IPS DF 6.9 (cell line): ENCODE measurements around the gene IREB2.
A peak's percentile ranks its signal among the peaks of the same experiment; 100 is the strongest.
"Not testable (repeated sequence)": the region's sequence is repeated elsewhere in the genome, so short reads cannot be mapped to it uniquely, and the experiment has no call there.

Experiments used
- DNase-seq: peaks from one replicate; pipeline ENCODE4 v3.0.0-alpha.2; 2013; ENCODE audit warnings: low read depth, low spot score
- H3K27ac ChIP-seq: one replicate; pipeline ENCODE4 v1.5.1; 2013; ENCODE audit warnings: low read length, control low read depth
- H3K27me3 ChIP-seq: 2 replicates; pipeline ENCODE4 v1.6.1; 2013; ENCODE audit warnings: mild to moderate bottlenecking, low read length; ENCODE audit not compliant: control insufficient read depth, insufficient read depth
- H3K36me3 ChIP-seq: 2 replicates; pipeline ENCODE4 v1.6.1; 2013; ENCODE audit warnings: low read length; ENCODE audit not compliant: control insufficient read depth, insufficient read depth
- H3K4me1 ChIP-seq: 2 replicates; pipeline ENCODE4 v1.6.1; 2013; ENCODE audit warnings: low read length; ENCODE audit not compliant: control insufficient read depth, insufficient read depth
- H3K4me3 ChIP-seq: 2 replicates; pipeline ENCODE4 v1.5.1; 2013; ENCODE audit warnings: mild to moderate bottlenecking, low read length
- H3K9me3 ChIP-seq: 2 replicates; pipeline ENCODE4 v1.6.1; 2013; ENCODE audit warnings: low read length, inconsistent platforms; ENCODE audit not compliant: control insufficient read depth, insufficient read depth
- WGBS: extraction: QIAGEN DNeasy Blood & Tissue Kit; methylation state at CpG from one replicate; pipeline ENCODE4 v1.1.7; 2013; ENCODE audit warnings: mixed read lengths, missing lambda C conversion rate; ENCODE audit not compliant: insufficient read length, insufficient coverage; 5-methylcytosine and 5-hydroxymethylcytosine counted together

The IREB2 gene

DNA sequence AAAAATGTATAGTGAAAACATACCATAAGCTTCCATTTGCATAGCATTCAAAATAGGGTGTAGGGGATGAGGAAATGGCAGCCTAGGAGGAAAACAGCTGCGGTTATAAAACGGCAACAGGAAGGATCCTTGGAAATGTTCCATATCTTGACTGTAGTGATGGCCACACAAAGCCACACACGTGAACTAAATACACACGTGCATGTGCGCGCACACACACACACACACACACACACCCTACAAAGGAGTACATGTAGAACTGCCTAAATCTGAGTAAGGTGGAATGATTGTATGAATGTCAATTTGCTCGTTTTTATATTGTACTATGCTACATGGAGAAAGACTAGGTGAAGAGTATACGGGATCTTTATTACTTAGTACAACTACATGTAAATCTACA is 3.9 kb upstream of the IREB2 start:
- H3K9me3 ChIP-seq = no peaks in the 10 kb centered on the region
- no peak for DNase-seq
- WGBS = no CpG with 5 or more reads among the region's 8 CpGs
- H3K27me3 ChIP-seq = no peaks in the 10 kb centered on the region
- no peak overlapping the region for H3K27ac ChIP-seq
- H3K36me3 ChIP-seq = no peaks in the 10 kb centered on the region
- no peak overlapping the region for H3K4me3 ChIP-seq
- no peaks in the 10 kb centered on the region for H3K4me1 ChIP-seq

DNA sequence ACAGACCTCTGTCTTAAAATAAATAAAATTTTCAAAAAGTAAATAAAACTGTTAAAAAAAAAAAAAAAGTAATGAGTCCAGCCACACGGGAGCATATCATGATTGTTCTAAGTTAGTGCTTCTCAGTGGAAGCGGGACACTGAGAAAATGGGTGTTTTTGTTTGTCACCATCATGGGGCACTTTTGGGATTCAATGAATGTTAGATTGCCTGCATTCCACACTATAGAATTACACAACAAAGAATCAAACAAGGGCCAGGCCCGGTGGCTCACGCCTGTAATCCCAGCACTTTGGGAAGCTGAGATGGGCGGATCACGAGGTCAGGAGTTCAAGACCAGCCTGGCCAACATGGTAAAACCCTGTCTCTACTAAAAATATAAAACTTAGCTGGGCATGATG is 3.3 kb upstream of the IREB2 start:
- not testable (repeated sequence) for H3K36me3 ChIP-seq, H3K27me3 ChIP-seq, H3K27ac ChIP-seq, DNase-seq, H3K4me3 ChIP-seq, H3K9me3 ChIP-seq, H3K4me1 ChIP-seq
- whole genome bisulfite sequencing = no CpG with 5 or more reads among the region's 6 CpGs

DNA sequence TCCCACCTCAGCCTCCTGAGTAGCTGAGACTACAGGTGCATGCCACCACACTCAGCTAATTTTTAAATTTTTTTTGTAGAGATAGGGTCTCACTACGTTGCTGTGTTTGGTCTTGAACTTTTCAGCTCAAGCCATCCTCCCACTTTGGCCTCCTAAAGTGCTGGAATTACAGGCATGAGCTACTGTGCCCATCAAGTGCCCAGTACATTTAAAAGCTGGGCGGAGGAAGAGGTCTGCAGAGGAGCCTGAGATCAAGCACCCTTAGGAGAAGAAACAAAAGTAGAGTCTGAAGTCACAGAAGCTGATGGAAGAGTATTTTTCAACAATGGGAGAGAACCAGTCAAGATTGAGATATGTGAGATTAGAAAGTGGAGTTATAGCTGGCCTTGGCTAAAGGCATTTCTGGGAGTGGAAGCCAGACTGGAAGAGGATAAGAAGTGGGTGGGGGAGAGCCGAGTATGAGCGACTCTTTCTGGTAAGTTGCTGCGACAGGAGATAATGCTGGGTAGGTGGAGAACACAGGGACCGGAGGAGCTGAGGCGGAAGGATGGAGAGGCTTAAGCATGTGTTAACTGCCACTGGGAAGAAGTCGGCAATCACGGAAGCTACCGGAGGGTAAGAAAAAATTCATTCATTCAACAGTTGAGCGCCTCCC is 782 bp upstream of the IREB2 start:
- Histone ChIP-seq H3K27ac (no peak overlapping the region), H3K4me1 (no peaks in the 10 kb centered on the region), H3K4me3 (peak overlapping the region; percentile 71; the same call in 1 of the 2 replicates), H3K9me3 (no peaks in the 10 kb centered on the region), H3K36me3 (no peaks in the 10 kb centered on the region; the same call in 1 of the 2 replicates), H3K27me3 (no peaks in the 10 kb centered on the region)
- WGBS = no CpG with 5 or more reads among the region's 11 CpGs
- DNase-seq = no peak

DNA sequence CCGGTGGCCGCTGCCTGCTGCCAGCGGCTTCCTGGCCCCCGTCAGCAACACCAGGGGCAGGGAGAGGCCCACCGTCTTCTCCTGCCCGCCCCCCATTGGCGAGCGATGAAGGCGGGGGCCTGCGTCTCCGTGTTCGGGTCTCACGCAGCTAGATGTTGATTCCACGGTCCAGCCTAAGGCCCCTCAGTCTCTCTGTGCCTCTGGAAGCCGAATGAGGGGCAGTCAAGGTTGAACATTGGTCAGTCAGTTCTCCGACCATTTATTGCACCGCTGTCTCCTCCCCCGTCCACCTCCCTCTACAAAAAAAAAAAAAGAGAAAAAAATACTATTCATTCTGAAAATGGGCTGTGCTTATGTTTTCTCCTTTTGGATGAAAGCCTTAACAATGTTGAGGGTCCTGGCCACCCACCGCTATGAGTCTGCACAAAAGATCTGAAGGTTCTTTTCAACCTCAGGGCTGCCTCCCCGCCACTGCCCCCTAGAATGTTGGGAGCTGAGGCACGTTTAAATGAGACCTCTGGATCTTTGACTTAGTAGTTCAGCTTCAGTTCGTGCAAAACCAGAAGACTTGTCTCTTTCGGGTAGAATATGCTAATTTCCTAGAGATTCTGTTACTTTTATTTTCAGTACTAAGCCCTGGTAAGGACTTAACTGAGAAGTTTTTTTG is 736 bp downstream of the IREB2 start:
- DNase-seq = no peak
- Histone ChIP-seq H3K9me3 (no peaks in the 10 kb centered on the region), H3K4me3 (peak overlapping the region; percentile 92), H3K36me3 (no peaks in the 10 kb centered on the region; the same call in 1 of the 2 replicates), H3K27ac (no peak overlapping the region), H3K4me1 (no peaks in the 10 kb centered on the region), H3K27me3 (no peaks in the 10 kb centered on the region)
- no CpG with 5 or more reads among the region's 23 CpGs for WGBS

DNA sequence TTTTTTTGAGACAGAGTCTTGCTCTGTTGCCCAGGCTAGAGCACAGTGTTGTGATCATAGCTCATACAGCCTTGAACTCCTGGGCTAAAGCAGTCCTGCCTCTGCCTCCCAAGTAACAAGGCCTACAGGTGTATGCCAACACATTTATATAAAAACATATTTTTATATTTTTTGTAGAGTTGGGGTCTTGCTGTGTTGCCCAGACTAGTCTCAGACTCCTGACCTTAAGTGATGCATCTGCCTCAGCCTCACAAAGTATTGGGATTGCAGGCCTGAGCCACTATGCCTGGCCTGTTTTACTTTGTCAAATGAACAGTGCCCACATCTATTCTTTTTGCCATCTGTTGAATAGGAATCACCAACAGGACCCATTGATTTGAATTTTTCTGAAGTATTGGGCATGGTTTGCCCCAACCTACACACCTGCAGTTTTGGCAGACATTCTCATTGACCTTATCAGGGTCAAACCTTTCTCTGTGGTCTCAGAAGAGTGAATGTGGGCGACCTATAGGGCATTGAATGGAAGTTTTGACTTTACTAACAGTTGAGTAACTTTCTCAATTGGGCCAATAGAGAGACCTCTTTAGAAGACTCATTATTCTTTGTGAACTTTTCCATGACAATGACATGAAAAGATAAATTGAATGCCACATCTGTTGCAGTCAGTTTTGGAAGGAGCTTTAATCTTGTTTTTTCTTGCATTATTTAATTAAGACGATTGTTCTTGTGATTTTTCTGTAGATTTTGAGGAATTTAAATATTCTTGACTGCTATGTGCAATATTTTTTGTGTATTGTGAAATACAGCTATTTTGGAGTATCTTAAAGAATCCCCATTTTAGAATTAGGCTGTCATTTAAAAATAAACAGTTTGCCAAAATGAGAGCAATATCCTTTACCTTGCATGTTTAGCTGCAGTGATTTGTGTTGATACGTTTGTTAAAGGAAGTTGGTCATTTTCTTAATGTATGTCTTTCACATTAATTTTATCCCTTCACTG is 2.7 kb downstream of the IREB2 start:
- no peaks in the 10 kb centered on the region for H3K4me1 ChIP-seq
- no peak overlapping the region for H3K27ac ChIP-seq
- DNase-seq = no peak
- no peaks in the 10 kb centered on the region for H3K27me3 ChIP-seq
- no peaks in the 10 kb centered on the region for H3K9me3 ChIP-seq
- WGBS = no CpG with 5 or more reads among the region's 3 CpGs
- peaks cover 5% of the 10 kb centered on the region; the same call in 1 of the 2 replicates for H3K36me3 ChIP-seq
- no peak overlapping the region for H3K4me3 ChIP-seq

DNA sequence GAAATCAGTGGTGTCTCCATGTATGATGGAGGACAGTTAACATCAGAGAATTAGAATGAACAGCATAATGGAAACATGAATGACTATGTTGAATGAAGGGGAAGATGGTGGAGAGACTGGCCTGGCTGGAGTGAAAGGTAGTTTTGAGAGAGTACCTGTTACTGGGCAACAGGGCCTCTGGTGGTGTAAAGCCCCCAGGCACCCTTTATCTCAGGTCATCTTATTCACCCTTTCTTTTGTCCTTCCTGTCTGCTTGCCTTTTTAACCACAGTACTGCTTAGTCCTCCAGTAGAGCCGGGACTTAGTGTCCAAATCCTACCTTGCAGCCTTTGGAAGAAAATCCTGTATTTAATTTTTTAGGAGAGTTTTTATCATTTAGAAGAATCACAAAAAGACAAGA is 6.2 kb downstream of the IREB2 start:
- Histone ChIP-seq H3K4me3 (no peak overlapping the region), H3K4me1 (no peaks in the 10 kb centered on the region), H3K27ac (no peak overlapping the region), H3K36me3 (peaks cover 5% of the 10 kb centered on the region; the same call in 1 of the 2 replicates), H3K9me3 (no peaks in the 10 kb centered on the region), H3K27me3 (no peaks in the 10 kb centered on the region)
- DNase-seq = no peak
- WGBS = no CpG with 5 or more reads among the region's 1 CpG

DNA sequence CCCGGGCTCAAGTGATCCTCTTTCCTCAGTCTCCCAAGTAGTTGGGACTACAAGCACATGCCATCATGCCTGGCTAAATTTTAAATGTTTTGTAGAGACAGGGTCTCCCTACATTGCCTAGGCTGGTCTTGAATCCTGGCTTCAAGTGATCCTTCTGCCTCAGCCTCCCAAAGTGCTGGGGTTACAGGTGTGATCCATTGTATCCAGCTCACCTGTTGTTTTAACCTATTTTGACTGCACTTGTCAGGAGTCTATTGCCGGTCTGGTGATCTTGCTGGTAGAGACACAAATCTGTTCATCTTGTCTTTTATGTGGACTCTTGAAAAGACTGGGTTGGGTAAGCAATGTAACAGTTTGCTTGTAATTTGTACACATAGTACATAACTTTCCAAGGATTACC is 7.9 kb downstream of the IREB2 start:
- peaks cover 5% of the 10 kb centered on the region; the same call in 1 of the 2 replicates for H3K36me3 ChIP-seq
- no CpG with 5 or more reads among the region's 2 CpGs for WGBS
- H3K4me3 ChIP-seq = no peak overlapping the region

DNA sequence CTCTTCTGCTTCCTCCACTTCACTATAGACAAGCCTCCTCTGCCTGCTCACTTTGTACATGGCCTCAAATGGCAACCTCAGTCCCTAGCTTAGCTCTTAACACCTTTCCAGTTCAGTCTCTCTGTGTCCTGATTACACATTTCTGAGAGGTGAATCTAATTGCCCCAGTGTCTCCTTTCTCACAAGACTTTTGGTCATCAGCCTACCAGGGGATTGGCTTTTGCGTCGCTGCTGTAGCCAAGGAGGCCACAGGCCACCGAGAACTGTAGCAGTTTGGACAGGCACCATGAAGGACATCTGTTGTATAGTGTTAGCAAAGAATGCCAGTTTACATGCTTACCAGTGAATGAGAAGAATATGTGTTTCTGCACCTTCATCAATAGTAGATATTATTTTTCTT is 8.5 kb downstream of the IREB2 start:
- Histone ChIP-seq H3K9me3 (no peaks in the 10 kb centered on the region), H3K36me3 (peaks cover 5% of the 10 kb centered on the region; the same call in 1 of the 2 replicates), H3K27ac (no peak overlapping the region), H3K4me1 (no peaks in the 10 kb centered on the region), H3K4me3 (no peak overlapping the region), H3K27me3 (no peaks in the 10 kb centered on the region)
- no peak for DNase-seq
- WGBS = no CpG with 5 or more reads among the region's 3 CpGs

More for the DNA sequence above, 7.9 kb downstream of the IREB2 start:
- Histone ChIP-seq H3K9me3 (no peaks in the 10 kb centered on the region), H3K4me1 (no peaks in the 10 kb centered on the region), H3K27ac (no peak overlapping the region), H3K27me3 (no peaks in the 10 kb centered on the region)
- no peak for DNase-seq

DNA sequence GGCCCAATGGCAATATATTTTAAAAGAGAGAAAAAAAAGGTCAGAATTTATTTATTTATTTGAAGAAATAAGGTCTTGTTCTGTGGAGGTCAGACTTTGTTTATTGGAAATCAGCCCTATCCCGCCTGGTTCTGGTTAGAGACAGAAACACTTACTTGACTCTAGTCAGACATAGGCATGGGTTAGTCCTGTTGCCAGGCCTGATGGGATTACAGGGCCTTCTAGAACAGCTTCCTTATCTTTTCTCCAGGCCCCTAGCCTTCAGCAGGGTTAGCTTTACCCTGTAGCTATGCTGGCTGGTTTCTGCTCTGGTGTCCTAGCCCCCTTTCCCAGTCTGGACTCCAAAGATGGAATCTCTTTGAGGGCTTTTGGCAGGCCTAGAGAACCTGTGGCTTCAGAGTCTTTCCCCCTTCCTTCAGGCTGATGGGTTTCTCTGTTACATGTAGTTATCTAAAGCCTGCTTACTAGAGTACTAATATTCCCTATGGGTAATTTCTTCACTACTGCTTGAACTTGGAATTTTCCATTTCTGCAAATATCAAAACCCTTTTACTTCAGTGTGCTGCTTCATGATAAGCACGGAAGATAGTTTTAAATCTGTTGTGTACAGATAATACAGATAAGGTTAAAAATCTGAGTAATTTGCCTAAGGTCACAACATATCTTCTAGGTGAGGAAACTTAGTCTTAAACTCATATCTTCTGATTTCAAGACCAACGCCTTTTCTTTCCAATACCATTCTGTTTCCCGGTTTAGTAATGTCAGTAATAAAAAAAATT is 10.6 kb downstream of the IREB2 start:
- Histone ChIP-seq H3K27ac (no peak overlapping the region), H3K4me3 (no peak overlapping the region), H3K9me3 (no peaks in the 10 kb centered on the region), H3K27me3 (no peaks in the 10 kb centered on the region), H3K36me3 (peaks cover 5% of the 10 kb centered on the region; the same call in 1 of the 2 replicates), H3K4me1 (no peaks in the 10 kb centered on the region)
- DNase-seq = no peak
- WGBS = no CpG with 5 or more reads among the region's 4 CpGs
